Left hindlimb (tissue), 1 donor: ENCODE measurements around the gene DCAKD.
"Not testable (repeated sequence)": the region's sequence is repeated elsewhere in the genome, so short reads cannot be mapped to it uniquely, and the experiment has no call there.

Experiments
- DNase-seq: peaks from one replicate; pipeline ENCODE4 v3.0.0-alpha.2; 2018

DCAKD gene

DNA sequence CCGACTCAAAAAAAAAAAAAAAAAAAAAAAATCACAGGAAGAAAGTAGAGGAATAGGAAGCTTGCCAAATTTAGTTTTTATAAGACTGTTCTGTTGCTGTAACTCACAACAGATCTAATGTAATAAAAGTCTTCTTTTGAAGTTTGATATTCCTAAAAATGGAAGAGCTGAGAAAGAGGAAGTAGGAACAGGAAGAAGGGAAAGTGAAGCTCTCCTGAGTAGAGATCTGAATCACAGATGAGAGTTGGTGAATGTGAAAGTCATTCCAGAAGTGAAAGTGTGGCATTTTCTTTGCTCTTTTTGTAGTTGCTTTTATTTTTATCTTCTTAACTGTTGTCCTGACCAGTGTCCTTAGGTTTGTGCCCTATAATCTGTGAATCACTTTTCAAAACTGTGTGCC, 11.8 kb upstream of the DCAKD start:
- no peak for DNase-seq

DNA sequence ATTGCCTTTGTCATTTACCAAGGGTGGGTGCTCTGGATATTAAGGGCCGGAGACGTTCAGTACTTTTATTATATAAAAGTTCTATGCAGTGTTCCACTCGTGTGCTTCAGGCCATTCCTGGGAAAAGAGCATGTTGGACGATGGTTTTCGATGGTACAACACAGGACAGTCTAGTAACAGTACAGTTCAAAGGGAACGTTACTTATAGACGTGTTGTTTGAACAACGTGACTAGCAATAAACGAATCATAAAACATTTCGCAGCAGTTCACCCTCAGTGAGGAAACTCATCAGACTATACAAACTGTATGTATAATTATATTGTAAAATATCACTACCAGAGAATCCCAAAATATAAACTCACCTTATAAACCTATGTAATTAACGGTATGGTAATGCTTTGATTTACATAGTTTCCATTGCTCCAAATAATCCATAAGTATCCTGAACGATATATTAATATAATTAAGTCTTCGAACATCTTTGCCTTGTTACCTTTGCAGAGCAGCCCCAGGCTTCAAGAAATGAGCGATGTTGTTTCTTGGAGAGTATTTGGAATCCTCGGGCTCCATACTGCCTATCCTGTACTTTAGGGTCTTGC, 10.3 kb upstream of the DCAKD start:
- DNase-seq = no peak

DNA sequence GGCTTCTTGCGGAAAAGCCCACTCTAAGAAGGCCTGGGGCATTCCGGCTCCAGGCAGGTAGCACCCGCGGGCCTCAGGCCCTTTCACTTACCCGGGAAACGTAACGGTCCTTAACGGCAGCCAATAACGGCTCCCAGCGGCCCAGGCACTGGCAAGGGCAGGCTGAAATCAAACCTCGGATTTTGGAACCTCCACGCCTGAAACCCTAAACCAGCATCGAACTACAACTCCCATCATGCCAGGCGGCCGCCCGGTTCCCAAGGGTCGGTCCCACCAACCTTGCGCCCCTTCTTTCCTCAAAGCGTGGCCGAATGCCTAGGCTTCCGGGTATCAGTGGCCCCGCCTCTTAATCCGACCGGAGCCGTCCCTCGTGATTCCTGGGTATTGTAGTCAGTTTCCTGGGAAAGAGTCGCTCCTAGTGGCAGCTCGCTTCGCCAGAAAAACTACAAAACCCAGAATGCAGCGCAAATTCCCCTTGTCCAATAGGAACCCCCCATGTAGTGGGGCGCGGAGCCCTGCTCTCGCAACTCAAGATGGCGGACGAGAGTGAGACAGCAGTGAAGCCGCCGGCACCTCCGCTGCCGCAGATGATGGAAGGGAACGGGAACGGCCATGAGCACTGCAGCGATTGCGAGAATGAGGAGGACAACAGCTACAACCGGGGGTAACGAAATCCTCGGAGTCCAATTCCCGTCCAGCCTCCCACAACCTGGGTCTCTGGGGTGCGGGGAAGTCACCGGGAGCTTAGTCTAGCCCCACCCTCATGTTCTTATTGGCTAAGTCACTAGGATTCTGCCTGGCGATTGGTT, 9.6 kb upstream of the DCAKD start, which contains the start of gene NMT1:
TSS of gene NMT1 (plus strand) at position 521 of the 809 bp plus-strand sequence. CDS start at position 534, 13 bp downstream.
- DNase-seq = peak; percentile 100

DNA sequence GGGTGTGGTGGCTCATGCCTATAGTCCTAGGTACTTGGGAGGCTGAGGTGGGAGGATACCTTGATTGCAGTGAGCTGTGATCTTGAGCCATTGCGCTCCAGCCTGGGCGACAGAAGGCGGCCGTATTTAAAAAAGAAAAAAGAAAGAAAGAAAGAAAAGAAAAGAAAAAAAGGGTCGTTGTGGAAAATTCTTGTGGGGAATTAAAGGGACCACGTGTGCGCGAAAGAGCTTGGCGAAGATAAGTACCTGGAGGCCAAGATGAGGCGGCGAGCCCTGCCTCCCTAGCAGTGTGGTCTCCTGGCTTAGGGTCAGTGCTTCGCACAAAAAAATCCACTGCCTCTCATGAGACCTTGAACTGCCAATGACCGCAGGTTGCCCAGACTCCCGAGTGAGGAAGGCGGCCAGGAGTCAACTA, 9.0 kb upstream of the DCAKD start:
- no peak for DNase-seq

DNA sequence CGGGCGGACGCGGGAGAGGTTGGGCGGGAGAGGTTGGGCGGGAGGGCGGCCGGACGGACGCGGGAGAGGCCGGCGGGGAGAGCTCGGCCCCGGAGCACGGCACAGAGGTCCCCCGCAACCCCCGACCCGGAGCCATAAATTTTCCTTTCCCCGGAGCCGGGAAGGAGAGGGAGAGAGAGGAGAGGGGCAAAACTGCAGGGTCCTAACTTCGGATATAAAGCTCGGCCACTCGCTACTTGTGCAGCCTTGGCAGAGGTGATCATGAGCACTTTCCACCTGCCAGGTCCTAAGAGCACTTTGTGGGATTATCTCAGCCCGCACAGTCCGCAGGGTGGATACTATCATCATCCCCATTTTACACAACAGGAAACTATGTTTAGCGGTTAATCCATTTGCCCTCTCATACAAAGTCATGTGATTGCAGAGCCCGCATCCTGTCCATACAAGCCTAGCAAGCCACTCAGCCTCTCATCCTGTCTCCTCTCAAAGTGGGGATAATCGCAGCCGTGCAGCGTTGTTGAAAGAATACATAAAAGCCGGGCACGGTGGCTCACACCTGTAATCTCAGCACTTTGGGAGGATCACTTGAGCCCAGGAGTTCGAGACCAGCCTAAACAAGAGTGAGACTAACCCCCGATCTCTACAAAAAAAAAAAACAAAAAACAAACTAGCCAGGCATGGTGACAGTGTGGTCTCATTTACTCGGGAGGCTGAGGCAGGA, 780 bp upstream of the DCAKD start:
- DNase-seq = no peak

DNA sequence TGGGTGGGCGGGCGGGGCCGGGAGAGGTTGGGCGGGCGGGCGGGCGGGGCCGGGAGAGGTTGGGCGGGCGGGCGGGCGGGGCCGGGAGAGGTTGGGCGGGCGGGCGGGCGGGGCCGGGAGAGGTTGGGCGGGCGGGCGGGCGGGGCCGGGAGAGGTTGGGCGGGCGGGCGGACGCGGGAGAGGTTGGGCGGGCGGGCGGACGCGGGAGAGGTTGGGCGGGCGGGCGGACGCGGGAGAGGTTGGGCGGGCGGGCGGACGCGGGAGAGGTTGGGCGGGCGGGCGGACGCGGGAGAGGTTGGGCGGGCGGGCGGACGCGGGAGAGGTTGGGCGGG, 254 bp upstream of the DCAKD start:
- not testable (repeated sequence) for DNase-seq

DNA sequence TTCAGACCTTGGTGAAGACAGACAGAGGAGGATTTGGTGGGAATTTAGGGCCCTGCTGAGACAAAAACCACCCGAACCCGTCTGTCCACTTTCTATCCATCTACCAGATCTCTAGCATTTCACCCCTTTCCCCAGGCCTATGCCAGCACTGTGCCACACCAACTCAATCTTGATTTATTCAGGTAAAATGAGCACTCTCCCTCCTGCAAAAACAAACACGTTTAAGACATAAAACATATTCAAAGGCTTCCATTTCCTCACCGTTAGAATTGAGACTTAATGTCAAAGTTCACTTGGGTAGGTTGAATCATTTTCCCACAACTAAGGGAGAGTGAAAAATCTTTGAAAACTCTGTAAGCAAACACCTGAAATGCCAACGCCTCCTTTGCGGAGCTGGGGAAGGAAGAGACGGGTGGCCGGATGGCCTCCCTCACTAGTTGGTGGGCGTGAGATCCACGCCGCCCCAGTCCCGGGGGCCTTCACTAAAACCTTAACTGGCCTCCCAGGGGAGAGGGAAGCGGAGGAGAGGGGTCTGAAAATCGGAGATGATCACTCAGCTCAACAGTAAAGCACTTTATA, 862 bp downstream of the DCAKD start:
- no peak for DNase-seq

DNA sequence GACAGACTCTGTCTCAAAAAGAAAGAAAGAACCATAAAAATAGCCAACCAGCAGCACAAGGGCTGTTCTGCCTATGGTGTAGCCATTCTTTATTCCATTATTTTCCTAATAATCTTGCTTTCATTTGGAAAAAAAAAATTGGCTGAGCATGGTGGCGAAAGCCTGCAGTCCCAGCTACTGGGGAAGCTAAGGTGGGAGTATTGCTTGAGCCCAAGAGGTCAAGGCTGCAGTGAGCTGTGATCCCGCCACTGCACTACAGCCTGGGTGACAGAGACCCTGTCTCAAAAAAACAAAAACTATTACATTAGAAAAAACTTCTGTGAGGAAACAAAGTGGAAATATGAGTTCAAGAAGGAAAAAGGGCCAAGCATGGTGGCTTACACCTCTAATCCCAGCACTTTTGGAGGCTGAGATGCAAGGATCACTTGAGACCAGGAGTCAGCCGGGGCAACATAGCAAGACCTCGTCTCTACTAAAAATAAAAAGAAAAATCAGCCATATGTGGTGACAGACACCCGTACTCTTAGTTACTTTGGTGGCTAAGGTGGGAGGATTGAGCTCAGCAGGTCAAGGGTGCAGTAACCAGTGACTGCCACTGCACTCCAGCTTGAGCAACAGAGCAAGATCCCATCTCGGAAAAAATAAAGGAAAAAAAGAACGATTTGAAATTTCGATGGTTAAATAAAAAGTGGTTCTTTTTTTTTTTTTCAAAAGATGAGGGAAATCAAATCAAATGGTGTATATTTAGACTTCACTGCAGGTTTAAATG, 2.5 kb downstream of the DCAKD start:
- DNase-seq = no peak

DNA sequence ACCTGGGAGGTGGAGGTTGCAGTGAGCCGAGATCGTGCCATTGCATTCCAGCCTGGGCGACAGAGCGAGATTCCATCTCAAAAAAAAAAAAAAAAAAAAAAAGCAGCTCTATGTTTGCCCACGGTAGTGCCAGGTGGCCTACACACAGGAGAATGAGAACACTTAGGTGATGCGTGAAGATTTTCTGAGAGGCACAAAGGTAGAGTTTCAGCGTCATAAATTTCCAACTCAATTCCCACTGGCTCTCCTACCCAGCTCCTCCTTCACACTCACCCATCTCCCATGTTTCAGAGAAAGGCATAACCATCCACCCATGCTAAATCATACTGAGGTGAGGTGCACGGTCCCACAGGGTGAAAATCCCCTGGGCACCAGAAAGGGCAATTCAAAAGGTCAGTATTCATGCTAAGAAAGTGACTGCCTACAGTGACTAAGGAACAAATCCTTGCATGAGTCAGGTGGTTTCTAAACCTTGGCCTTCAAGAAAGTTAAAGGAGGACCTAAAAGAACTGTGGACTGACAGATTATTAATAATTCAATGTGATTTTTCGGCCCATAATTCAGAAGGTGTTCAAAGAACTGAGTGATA, 4.8 kb downstream of the DCAKD start:
- no peak for DNase-seq

DNA sequence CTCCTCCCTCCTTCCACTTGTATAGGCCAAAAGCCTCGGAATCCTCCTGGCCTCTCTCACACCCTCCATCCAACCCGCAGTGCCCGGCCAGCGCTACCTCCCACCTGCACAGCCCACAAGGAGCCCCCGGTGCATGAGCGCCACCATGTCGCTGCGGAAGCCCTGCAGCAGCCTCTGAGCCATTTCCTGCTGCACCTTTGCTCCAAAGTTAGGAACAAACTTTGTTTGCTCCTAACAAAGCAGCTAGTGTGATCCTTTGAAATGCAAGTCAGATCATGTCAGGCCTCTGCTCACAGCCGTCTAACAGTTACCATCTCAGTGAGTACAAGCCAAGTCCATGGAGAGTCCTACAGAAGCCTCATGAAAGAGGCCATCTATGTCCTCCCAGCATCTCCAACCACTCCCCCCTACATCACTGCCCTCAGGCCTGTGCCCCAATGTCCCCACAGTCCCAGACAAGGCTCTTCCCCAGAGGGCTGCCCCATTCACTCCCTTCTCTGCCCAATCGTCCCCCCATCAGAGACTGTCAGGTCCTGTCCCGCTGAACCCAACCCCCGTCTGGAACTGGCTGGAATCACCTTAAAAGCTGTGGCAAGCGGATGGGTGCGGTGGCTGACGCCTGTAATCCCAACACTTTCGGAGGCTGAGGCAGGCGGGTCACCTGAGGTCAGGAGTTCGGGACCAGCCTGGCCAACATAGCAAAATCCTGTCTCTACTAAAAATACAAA, 7.5 kb downstream of the DCAKD start:
- DNase-seq = no peak

DNA sequence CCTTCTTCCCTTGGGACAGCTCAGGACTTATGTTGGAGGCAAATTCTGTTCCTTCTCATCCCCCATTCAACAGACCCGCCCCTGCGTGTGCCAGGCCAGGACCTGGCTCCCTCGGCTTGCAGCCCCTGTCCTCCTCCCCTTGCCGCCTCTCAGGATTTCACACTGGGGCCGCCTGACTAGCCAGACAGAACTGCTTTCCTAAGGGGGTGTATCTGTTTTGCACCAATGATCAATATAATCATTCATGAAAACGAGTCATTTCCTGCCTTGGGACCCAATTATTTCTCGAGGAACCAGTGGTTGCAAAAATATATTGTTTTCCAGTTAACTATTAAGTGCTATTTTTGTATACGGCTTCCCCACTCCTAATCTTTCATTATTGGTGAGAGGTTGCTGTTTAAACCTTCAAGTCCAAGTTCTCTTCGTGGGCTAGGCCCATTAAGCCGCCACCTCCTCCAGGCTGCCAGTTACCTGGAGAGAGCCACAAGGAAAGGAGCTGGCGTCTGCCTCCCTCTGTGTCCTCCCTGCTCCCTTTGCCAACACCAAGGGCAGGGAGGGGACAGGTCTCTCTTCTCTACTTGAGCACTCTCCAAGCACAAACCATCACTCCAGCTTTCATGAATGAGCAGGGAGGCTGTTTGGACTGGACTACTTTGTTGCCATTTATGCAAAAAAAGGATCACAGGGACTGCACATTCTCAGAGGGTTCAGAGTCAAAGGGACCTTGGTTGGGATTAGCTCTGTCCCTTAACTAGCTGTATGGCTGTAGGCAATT, 8.9 kb downstream of the DCAKD start:
- no peak for DNase-seq

DNA sequence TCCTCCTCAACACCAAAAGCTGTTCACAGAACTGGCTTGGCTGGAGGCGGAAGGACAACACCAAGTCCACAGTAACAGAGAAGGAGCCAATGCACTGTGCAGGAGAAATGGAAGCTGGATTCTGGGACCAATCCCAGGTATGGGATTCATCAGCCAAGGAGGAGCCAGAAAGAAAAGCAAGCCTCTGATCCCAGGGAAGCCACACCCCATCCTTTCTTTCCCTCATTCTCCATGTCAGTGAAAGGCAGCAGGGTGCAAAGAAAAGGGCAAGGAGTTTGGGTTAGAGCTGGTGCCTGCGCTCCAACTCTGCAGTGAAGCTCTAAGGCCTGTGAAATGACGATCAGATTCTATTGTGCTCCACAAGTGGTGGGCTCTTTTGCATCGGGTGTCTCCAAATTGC, 11.0 kb downstream of the DCAKD start:
- no peak for DNase-seq

DNA sequence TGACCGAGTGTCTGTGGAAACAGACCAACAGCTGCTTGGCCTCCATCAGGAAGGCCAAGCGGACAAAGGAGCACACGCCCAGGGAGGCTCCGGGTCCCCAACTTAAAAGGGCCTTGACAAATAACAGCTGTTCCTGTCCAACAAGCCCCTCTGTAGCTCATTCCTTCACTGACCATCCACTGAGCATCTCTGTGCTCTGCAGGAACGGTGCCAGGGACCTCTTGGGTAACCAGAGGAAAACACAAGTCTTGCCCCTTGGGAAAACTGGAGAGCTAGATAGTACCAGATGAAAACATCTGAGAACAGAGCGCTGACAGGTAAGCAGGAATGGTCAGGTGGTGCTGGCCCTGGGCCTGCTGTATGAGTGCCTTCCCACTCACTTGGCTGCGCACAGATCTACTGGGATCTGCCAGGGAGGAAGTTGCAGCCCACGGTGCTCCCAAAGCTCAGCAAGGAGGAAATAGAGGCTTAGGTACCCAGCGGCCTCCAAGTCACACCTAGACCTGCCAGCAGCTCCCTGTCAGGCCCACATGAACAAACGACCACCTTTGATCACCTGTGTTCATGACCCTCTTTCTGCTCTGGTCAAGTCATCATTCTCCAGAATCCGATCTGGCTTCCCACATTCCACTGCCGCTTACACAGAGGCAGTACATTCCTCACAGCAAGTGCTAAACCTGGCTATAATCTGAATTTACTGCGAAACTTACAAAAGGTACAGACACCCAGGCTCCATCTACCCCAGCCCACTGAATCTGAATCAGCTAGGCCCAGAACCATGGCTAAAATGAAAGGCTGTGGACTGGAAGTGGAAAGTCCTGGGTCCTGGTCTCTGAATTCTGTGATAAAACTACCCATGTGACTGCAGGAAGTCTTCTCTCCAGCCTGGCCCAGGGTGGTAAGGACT, 12.5 kb downstream of the DCAKD start:
- DNase-seq = no peak

DNA sequence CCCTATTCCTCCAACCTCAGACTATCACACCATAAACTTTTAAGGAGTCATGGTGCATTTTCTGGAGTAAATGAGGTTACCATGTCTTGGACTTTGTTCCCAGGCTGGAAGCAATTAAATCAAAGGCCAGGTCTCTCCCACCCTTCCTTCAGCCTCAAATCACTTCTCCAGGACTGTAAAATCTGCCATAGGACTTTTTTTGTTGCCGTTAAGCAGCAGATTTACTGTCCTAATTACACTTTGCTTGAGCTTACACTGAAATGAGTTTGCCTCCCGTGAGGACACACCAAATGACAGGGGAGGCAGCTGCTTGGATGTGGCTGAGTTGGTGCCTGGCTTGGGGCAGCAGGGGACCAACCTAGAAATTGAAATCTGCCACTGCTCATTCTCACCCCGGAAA, 14.7 kb downstream of the DCAKD start:
- no peak for DNase-seq

DNA sequence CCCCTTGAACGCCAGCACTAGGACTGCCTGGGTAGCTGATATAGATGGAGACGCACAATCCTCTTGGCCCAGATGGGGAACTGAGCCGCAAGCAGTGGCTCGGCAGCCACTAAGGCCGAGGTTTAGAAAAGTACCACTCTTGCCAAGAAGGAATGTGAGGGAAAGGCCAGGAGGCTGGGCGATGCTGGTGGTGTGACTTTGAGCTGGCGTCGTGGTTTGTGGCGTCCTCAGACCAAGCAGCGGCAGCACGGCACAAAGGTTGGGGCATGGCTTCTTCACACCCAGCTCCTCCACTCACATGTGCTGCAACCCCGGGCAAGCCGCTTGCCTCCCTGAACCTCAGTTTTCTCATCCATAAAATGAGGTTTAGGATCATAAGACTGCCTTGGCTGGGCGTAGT, 15.6 kb downstream of the DCAKD start:
- DNase-seq = no peak

DNA sequence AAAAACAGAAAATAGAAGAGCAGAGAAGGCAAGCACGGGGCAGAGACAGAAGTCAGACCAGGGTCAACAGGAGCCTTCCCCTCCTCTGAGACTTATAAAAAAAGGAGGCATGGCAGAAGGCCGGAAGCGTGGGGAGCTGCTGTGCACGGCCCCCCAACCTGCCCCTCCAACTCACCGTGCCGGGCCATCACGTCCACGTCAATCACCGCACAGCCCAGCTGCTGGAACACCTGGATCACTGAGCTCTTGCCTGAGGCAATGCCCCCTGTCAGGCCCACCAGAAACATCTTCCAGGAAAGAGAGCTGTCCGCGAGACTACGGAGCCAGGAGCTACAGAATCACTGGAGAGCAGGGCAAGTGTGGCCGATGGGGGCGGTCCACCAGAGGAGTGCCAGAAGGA, 16.8 kb downstream of the DCAKD start:
- no peak for DNase-seq

DNA sequence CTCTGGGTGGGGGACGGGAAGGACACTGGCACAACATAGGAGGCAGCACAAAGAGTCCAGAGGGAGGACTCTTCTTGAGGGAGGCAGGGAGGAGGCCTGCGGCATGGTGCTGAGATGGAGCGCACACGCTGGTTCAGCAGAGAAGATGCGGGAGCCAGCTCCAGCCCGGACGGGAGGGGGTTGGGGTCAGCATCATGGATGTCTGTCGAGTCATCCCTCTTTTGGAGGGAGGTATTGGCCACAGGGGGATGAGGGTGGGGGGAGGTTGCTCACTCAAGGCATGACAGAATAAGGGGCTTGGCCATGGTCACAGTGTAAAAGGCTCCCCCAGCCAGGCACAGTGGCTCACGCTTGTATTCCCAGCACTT, 19.3 kb downstream of the DCAKD start:
- no peak for DNase-seq

DNA sequence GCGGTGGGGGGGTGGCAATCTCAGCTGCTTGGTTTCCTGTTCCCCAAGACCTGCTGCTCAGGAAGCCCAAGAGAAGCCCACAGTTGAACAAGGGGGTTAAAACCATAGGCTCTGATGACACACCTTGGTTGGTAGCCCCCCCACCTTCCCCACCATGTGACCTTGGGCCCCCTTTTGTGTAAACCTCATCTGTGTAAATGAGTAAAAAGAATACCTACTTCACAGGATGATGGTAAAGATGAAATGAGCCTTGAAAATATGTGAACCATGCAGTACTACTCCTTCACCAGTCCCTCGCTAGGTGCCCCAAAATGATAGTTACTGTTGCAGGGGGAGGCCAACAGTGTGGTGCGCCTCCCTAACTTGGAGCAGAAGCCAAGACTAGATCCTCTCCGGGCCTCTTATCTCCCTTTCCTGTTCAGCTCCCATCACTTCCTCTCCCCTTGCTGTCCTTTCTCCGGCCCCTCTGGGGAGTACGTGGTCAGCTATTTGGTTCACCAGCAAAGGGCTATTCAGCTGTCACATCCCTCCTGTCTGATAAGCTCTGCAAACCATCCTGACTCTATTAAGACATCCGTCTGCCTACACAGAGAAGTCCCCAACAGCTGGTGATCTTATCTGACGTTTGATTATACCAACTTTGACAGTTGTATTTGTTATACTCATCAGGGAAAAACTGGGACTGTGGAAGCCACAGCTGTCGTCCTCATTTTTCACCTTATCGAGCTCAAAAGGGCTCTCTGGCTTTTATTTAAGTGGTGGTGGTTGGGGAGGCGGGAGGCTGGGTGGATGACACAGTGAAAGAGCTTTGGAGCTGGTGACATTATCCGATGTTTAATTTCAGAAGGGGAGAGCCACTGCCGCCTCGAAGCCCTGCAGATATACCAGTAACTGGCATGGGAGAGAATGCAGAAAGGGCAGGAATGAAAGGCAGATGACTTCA, 19.9 kb downstream of the DCAKD start:
- no peak for DNase-seq

DNA sequence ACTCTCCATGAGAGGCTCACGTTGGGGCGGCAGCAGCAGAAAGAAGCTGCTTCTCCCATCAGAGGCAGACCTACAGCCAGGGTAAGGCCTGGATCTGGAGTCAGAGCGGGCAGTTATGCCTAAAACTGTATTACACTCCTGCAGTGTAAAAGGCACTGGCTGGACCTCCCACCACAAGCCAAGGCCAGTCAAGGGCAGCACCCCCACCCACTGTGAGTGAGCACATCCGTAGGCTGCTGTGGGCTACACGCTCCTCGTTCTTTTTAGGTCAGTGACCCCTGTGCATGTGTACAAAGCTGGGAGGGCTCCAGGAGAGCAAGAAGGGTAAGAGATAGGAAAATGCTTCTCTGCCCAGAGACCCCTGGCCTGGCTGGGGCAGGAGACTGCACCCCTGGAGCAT, 20.7 kb downstream of the DCAKD start:
- no peak for DNase-seq
